ENCODE data around the gene SPTBN1.

DNA sequence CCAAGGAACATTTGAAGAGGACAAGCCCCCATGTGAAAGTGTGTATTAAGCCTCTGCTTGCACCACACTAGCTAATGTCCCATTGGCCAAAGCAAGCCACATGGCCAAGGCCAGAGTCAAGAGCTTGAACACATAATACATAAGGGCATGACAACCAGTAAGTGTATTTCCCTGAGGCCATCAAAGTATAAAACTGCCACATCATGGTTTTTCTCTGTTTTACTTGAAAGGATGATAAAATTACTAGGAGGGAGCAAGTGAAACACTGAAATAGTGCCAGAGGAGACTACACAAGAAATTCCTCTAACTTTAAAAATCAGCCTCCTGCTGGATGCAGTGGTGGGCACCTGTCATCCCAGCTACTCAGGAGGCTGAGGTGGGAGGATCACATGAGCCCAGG lies 236.4 kb downstream of the SPTBN1 start:
- no peak for TF ChIP-seq EZH2 (IDR thresholded peaks at IDR 0.05; ENCODE audit: borderline replicate concordance)
- TF ChIP-seq, protein P1, sequence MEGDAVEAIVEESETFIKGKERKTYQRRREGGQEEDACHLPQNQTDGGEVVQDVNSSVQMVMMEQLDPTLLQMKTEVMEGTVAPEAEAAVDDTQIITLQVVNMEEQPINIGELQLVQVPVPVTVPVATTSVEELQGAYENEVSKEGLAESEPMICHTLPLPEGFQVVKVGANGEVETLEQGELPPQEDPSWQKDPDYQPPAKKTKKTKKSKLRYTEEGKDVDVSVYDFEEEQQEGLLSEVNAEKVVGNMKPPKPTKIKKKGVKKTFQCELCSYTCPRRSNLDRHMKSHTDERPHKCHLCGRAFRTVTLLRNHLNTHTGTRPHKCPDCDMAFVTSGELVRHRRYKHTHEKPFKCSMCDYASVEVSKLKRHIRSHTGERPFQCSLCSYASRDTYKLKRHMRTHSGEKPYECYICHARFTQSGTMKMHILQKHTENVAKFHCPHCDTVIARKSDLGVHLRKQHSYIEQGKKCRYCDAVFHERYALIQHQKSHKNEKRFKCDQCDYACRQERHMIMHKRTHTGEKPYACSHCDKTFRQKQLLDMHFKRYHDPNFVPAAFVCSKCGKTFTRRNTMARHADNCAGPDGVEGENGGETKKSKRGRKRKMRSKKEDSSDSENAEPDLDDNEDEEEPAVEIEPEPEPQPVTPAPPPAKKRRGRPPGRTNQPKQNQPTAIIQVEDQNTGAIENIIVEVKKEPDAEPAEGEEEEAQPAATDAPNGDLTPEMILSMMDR (IDR thresholded peaks at IDR 0.05; ENCODE audit: poor library complexity): no peak
